Stimulated activated CD8-positive, alpha-beta memory T cell treated with anti-CD3 and anti-CD28 coated beads, Interleukin-7, amount 100 ng/mL, for 4 hours (primary cell): ENCODE results near the gene ARMH1.
"Not testable (repeated sequence)": the region's sequence is repeated elsewhere in the genome, so short reads cannot be mapped to it uniquely, and the experiment has no call there.

Experiments used
- DNase-seq, 2 donors: peaks; one replicate each; pipeline ENCODE4 v3.0.0-alpha.2; 2020; ENCODE audit warnings: low read depth in 2 of 2

ARMH1 gene

DNA sequence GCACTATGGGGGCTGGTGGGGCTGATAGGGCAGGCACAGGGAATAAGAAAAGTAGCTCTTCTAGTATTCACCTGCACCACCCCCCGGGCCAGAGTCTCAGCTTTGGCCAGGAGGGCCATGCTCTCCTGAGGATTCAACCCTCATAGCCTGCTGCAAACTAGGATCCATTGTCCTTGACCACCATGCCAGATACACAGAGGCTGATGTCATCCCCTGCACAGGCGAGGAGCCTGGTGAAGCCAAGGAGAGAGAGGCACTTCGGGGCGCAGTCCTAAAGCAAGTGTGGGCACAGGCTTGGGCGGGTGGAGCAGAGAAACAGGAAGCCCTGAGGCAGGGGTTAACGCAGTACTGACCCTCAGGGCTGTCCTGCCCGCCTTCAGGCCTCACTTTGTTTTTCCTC is 29.7 kb upstream of the ARMH1 start:
- DNase-seq = no peak

DNA sequence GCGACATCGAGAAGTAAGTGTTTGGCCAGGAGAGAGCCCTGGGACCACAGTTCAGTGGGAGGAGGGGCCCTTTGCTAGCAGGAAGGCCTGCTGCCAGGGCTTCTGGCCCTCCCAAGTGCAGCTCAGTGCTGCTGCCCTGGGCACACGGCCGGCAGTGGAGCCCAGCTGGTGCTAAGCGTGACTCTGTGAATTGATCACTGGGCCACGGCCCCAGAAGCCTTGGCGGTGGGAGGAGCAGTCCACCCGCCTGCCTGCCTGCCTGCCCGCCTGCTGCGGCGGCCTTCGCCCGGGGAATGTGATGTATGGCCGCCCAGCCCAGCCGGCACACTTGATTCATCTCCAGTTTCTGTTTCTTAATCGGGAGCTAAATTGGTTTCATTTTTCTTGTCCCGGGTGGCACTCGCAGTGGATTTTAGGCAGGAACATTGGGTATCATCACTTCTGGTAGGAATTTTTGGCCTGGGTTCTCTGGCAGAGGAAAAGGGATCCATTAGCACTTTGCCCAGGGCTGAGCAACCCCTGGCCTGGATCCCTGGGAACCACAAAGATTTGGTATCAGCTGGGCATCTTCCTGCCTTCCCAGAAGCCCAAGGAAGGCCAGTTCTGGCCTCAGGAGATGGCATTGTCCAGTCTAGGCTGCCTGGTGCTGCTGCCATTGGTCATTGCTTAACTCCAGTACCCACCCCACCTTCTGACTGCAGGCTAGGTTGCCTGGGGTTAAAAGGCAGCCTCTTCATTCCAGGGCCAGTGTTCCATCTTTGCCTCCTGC is 28.9 kb upstream of the ARMH1 start:
- no peak for DNase-seq

DNA sequence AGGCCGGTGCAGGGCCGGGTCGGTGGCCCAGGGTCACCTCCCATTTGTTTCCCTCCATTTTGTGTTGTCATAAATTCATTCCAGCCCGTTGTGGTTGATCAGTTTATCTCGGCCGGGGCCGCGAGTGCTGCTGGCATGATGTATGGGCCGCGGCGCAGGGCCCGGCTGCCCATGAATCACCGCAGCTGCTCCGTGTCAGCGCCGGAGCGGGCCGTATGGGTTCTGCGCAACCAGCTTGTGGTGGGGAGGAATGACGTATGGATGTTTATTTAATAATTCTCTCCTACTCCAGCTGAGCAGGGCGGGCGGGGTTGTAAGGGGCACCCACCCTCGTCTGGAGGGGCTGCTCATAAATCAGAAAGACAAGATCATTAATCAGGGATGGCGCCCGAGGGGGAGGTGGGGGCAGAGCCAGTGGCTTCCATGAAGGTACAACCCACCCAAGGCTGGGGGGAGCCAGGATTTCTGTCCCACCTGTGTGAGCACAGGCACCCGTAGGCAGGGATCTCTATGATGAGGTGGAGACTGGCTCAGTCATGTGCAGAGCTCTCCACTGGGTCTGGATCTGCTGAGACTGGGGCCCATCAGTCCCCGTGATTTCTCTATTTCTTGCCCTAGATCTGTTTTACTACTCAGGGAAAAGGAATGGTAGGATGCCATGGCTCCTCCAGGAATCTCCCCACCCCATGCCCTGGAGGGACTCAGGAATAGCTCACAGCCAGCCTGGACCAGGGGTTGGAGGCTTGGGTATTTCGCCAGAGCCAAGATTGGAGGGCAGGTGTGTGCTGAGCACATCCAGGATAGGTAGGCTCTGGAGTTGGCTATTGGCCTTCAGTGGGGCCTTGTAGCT is 28.0 kb upstream of the ARMH1 start:
- DNase-seq = no peak

- DNase-seq = no peak
Observed at GRCh38 chr1:44647896-44648295, 26.6 kb upstream of the ARMH1 start.

GRCh38 chr1:44648529-44649250 is 25.8 kb upstream of the ARMH1 start:
- DNase-seq = no peak

DNA sequence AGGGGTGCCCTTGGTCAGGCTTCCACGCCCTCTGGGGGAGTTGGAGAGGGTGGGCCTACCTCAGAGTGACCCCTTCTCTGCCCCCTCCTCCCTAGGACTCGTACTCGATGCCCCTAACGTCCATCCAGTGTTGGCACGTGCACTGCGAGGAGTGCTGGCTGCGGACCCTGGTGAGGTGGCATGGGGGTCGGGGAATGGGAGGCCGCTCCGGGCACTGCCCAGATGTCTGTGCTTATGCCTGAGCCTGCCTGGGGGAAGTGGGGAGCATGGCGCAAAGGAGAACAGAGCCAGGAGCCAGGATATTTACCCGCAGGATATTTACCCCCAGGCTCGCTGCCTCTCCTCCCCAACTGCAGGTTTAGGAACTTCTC is 24.7 kb upstream of the ARMH1 start:
- DNase-seq = no peak

GRCh38 chr1:44650159-44650831 is 24.2 kb upstream of the ARMH1 start:
- no peak for DNase-seq

DNA sequence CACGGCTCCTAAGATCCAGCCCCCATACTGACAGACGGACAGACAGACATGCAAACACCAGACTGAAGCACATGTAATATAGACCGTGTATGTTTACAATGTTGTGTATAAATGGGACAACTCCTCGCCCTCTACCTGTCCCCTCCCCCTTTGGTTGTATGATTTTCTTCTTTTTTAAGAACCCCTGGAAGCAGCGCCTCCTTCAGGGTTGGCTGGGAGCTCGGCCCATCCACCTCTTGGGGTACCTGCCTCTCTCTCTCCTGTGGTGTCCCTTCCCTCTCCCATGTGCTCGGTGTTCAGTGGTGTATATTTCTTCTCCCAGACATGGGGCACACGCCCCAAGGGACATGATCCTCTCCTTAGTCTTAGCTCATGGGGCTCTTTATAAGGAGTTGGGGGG is 23.4 kb upstream of the ARMH1 start:
- no peak for DNase-seq

DNA sequence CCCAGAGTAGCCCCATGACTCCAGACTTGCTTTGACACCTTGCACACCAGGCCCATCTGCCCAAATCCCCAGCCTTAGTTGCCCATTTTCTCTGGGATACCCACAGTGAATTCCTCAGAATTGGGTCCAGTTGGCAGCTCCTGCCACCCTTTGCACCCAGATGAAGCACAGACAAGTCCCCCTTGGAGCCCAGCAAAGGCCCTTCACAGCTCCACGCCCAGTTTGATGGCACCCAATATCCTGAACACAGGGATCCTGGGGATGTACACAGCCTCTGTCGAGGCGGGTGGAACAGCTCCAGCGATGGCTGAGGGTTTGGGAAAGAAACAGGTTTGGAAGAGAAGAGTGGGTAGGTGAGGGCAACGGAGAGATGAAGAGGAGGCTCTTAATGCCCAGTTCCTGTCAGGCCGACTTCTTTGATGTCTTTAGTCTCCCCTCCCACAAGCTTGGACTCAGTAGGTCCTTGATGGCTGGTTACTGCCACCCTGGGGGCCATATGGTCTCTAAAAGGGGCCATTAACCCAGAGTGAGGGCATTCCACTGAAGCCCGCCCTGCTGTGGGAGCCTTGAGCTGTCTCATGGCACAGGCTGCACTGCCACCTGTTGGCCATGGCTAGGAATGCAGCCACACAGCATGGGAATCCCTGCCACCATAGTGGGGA is 21.9 kb upstream of the ARMH1 start:
- DNase-seq = peak; percentile 55 to 57

GRCh38 chr1:44653107-44653964 is 21.2 kb upstream of the ARMH1 start:
- DNase-seq = no peak

GRCh38 chr1:44654621-44655187 is 19.8 kb upstream of the ARMH1 start:
- DNase-seq = no peak

DNA sequence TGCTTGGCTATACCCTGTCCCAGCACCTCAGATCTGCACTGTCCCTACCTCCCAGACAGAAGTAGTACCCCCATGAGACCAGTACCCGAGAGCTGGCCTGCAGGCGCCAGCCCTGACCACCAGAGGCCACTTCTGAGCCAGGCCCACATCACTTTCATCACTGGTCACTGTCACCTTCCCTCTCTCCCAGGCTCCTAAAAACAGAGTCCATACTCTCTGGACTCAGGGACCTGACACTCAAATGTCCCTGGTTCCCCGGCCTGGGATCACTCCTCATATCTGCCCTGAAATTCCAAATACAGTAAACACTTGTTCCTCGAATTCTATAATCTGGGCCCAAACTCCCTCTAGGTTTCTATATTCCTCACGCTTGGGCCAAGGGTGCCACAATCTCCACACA is 18.9 kb upstream of the ARMH1 start:
- DNase-seq = no peak

DNA sequence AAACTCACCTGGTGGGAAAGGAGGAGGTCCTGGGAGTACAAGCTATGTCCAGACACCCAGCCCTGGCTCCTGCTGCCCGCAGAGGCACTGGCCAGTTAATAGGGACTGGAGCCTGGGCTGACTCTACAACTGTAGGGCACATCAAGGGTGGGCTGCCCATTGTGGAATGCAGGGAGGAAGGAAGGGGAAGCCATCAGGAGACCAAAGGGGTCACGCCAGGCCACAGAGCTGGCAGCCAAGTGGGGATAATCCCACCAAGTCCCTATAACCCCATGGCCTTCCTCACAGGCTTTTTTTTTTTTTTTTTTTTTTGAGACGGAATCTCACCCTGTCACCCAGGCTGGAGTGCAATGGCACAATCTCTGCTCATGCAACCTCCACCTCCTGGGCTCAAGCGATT is 14.9 kb upstream of the ARMH1 start:
- DNase-seq = no peak

DNA sequence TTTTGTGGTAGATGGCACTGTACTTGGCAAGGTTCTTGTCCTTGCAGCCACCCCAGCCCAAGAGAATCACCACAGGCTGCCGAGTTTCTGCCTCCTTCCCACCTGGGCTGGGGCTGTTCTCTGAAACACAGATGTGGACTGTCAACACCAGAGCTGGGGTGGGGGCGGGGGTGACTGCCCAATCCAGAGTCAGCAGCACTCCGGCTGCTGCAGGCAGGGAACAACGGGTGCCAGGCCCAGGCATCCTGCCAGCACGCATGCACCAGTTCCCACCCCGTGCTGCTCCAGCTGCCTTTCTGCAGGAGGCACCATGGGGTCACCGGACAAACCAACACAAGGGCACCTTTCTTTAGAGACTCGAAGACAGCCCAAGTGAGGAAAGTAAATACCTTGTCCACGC is 14.3 kb upstream of the ARMH1 start:
- DNase-seq = no peak

DNA sequence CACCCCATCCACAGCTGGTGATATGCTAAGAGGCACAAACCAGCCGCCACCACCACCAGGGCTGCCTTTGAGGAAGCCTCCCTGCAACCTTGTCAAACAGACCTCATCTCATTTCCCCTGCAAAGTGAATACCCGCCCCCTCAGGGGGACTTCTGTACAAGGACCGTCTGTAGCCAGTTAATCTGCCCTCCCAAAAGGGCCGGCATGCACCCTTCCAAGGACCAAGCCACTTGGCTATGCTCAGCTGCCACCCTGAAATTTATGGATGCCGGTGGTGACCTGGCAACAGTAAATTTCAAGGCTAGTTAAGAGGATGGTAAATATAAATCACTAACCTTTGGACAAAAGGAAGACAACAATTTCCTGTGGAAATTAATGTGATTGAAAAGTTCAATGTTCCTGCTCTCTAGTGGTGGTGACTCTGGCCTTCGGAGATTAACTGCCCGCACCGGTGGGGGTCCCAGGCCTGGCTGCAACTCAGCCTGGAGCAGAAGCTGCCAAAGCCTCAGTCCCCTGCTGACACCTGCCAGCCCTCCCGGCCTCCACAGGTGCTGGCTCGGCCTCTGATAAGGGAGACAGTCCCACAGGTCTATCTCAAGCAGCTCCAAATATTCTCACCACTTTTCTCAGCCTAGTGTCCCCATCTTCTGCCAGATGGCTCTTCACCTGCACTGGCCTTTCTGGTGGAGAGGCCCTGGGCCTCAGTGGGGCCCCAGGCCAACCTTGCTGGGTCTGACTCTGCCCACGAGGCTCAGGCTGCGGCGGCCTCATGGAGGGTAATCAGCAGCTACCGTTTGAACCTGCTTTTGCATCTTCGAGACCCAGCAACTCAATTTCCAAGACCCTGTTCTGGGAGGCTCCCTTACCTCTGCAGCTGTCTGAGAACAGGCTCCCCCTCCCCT is 12.5 kb upstream of the ARMH1 start:
- DNase-seq = no peak

GRCh38 chr1:44662683-44663030 is 11.9 kb upstream of the ARMH1 start:
- DNase-seq = no peak

DNA sequence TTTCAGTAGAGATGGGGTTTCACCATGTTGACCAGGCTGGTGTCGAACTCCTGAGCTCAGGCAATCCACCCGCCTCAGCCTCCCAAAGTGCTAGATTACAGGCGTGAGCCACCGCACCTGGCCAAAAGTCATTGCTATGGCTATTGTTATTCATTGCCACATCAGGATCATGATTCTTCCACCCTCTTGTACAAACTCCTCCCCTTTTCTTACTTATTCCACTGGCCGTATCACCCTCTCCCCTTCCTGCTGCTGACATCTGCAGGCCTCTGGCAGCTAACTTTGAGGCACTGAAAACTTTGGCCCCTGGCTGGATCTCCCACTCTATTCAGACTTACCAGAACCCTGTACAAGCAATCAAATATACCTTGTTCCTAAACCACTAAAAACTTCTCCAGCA is 11.1 kb upstream of the ARMH1 start:
- no peak for DNase-seq

- peak; percentile 5 to 39 for DNase-seq
Observed at GRCh38 chr1:44664730-44665370, 9.7 kb upstream of the ARMH1 start.

DNA sequence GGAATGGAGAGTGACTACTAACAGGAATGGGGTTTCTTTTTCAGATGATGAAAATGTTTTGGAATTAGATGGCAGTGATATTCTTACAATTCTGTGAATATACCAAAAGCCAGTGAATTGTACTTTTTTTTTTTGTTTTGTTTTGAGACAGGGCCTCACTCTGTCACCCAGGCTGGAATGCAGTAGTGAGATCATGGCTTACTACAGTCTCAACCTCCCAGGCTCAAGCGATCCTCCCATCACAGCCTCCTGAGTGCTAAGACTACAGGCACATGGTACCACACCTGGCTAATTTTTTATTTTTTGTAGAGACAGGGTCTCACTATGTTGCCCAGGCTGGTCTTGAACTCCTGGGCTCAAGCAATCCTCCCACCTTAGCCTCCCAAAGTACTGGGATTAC is 7.8 kb upstream of the ARMH1 start:
- DNase-seq = not testable (repeated sequence)
